Activated naive CD4-positive, alpha-beta T cell treated with anti-CD3 and anti-CD28 coated beads, Interleukin-2, amount 50 U/mL, for 16 hours (primary cell): ENCODE data around the gene DAPK1.

Experiments used
- DNase-seq: peaks from one replicate; pipeline ENCODE4 v3.0.0-alpha.2; 2020

DAPK1 gene

DNA sequence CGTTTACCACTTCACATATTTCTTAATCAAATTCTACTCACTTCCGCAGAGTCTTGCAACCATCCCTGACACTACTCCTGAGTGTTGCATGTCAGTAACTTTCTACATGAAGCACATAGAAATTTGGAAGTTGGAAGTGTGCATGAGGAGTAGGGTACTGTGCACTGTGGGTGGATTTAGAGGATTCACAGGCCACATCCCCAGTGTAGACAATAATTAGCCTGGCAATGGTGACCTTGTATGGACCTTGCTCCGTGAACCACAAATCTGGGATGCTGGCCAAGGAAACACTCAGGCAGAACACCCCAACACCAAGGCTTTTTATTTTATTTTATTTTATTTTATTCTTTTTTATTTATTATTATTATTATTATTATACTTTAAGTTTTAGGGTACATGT is 253.8 kb downstream of the DAPK1 start:
- DNase-seq = no peak

DNA sequence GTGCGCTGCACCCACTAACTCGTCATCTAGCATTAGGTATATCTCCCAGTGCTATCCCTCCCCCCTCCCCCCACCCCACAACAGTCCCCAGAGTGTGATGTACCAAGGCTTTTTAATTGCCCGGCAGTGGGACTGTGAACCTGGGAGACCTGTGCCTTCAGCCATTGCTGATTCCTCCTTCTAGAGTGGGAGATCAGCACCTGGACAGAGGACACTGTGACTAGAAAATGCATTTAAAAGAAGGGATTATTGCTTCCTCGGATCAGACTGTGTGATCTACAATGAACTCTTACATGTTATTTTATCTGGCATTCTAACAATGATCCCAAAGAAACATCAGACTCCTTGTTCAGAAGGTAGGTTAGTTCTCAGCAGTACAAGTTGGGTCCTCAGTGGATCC is 254.2 kb downstream of the DAPK1 start:
- DNase-seq = no peak

- no peak for DNase-seq
These were observed 255.6 kb downstream of the DAPK1 start for GRCh38 chr9:87753313-87753712.
